Activated CD4-positive, alpha-beta memory T cell treated with anti-CD3 and anti-CD28 coated beads, Interleukin-2, amount 10 ng/mL, durations not matched to agents 7 days and 5 days (primary cell): Measurements from ENCODE around the gene FTMT. TPM values are rescaled to one million over a fixed set of nuclear protein-coding genes. Genes with fewer than 3 reads are reported as not detected.

Experiments used
- CTCF ChIA-PET: fragments of 350-600 bp; sonication (Branson Sonifier 250); formaldehyde crosslinking; loops from one replicate; lab custom pipeline; 2021; ENCODE audit warnings: antibody characterized with exemption, inconsistent platforms; lab: Charles Lee
- POLR2A ChIA-PET: fragments of 350-600 bp; sonication (Branson Sonifier 250); formaldehyde crosslinking; loops from one replicate; lab custom pipeline; 2021; ENCODE audit warnings: antibody characterized with exemption; lab: Charles Lee
- DNase-seq: peaks from one replicate; pipeline ENCODE4 v3.0.0-alpha.2; 2020
- H3K27ac Mint-ChIP-seq: one replicate; pipeline ENCODE4 v1.8.0; 2021; ENCODE audit warnings: mild to moderate bottlenecking, mixed read lengths
- H3K27me3 Mint-ChIP-seq: one replicate; pipeline ENCODE4 v1.8.0; 2021; ENCODE audit warnings: mixed read lengths
- H3K36me3 Mint-ChIP-seq: one replicate; pipeline ENCODE4 v1.8.0; 2021; ENCODE audit warnings: low read depth, mixed read lengths
- H3K4me1 Mint-ChIP-seq: one replicate; pipeline ENCODE4 v1.8.0; 2021; ENCODE audit warnings: mixed read lengths
- H3K4me3 Mint-ChIP-seq: one replicate; pipeline ENCODE4 v1.8.0; 2021; ENCODE audit warnings: mild to moderate bottlenecking, mixed read lengths
- H3K9me3 Mint-ChIP-seq: one replicate; pipeline ENCODE4 v1.8.0; 2021; ENCODE audit warnings: mixed read lengths
- total RNA-seq, 2 experiments: library from RNA; stranded (reverse); gene quantifications; one replicate each; pipeline ENCODE4 v1.2.3, GENCODE V29; 2021

FTMT gene
- total RNA-seq, 2 experiments from 2014 or later = not detected

DNA sequence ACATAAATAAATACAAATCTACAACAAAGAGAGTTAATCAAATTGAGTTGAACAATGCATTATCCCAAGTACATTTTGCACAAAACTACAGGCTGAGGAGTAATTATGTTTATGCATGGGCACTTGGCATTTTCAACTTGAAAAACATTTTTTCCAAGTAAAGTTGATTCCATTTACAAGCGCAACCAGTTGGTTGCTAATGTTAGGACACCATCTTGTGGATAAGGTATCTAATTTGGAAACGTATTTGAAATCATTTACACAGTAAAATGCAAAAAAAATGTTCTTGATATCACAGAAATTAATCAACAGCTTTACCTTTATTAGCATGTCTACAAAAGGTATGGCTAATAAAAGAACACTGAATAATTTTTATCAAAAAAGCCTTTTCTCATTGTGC is 18.8 kb downstream of the FTMT start:
- H3K27me3 Mint-ChIP-seq = no peaks in the 10 kb centered on the region
- H3K36me3 Mint-ChIP-seq = no peaks in the 10 kb centered on the region

DNA sequence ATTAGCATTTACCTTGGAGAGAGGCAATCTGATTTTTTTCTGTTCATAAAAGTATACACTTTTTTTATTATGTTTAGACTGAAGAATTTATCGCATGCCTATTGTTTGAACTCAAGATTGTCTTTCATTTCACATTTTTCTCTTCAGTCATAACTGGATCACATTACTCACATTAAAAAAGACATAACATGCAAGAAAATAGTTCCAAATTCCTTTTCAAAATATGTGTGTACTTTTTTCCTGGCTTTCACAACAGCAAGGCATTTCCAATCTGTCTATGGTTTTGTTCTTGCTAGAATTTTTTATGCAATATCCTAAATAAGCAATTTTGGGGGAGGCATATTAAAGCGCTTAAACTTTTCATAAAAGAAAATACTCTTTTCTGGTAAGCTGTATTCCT is 21.2 kb downstream of the FTMT start:
- CTCF ChIA-PET = no interaction called here
- no peak overlapping the region for H3K27ac Mint-ChIP-seq

More for the DNA sequence above, 18.8 kb downstream of the FTMT start:
- CTCF ChIA-PET = no interaction called here
- H3K27ac Mint-ChIP-seq = no peak overlapping the region
- DNase-seq = no peak
- H3K4me3 Mint-ChIP-seq = no peak overlapping the region
- no peaks in the 10 kb centered on the region for H3K4me1 Mint-ChIP-seq
- POLR2A ChIA-PET = no interaction called here
- no peaks in the 10 kb centered on the region for H3K9me3 Mint-ChIP-seq

DNA sequence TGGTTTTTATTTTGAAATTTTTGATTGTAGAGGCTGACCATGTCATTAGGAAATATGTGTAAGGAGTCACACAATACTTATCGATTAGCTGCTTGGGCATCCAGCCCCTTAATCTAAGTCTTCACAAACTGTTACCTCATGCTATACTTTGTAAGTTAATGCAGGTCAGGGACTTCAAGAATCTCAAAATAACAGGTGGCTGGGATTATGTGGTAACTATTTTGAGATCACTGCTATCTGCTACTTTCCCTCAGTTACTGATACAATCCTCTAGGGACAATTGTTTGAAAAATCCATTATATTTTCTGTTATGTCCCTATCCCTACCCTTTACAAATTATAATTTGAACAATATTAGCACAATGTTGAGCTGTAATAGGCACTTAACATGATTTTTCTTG is 21.7 kb downstream of the FTMT start:
- Mint-ChIP-seq H3K4me3 (no peak overlapping the region), H3K4me1 (no peaks in the 10 kb centered on the region), H3K27ac (no peak overlapping the region), H3K9me3 (no peaks in the 10 kb centered on the region), H3K36me3 (no peaks in the 10 kb centered on the region), H3K27me3 (no peaks in the 10 kb centered on the region)
- DNase-seq = no peak
- ChIA-PET CTCF (no interaction called here), POLR2A (no interaction called here)

More for the DNA sequence above, 21.2 kb downstream of the FTMT start:
- H3K9me3 Mint-ChIP-seq = no peaks in the 10 kb centered on the region
- no peak for DNase-seq
- POLR2A ChIA-PET = no interaction called here
- H3K36me3 Mint-ChIP-seq = no peaks in the 10 kb centered on the region
- no peaks in the 10 kb centered on the region for H3K27me3 Mint-ChIP-seq
- H3K4me1 Mint-ChIP-seq = no peaks in the 10 kb centered on the region
- H3K4me3 Mint-ChIP-seq = no peak overlapping the region

DNA sequence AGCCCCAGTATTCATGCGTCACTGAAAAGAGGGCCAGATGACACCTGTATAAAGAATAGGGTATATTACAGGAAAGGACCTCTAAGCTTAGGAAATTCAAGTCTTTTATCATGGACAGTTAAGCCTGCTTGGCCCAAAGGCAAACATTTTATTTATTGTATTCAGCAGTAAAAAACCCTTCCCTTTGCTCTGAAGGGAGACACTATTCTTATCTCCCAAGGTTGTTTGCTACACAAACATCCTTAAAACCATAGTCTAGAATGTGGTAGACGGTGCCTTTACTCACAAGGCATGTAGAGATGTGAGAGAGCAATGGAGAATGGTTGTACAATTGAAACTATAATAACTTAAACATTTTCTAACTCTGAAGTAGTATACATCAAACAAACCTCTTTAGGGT is 33.9 kb downstream of the FTMT start:
- no peaks in the 10 kb centered on the region for H3K36me3 Mint-ChIP-seq
- ChIA-PET CTCF (no interaction called here), POLR2A (no interaction called here)
- H3K9me3 Mint-ChIP-seq = no peaks in the 10 kb centered on the region
- H3K27ac Mint-ChIP-seq = no peak overlapping the region
- DNase-seq = no peak
- no peaks in the 10 kb centered on the region for H3K27me3 Mint-ChIP-seq
- no peak overlapping the region for H3K4me3 Mint-ChIP-seq
- no peaks in the 10 kb centered on the region for H3K4me1 Mint-ChIP-seq

DNA sequence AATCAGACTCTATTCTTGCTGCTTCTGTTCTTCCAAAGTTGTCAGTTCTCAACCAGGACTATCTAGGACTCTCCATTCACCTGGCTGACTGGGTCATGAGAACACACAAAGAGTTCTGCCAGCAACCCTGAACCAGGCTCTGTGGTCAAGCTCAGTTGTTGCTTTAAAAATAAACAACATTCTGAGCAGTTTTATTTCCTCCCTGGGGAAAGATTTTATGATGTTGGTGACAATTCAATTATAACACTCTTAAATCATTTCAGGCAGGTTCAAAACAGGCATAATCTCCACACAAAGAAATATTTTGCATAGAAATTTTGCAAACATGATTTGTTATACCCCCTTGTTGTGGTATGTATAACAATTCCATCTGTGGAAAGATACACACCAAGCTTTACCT is 36.0 kb downstream of the FTMT start:
- CTCF ChIA-PET = no interaction called here
- H3K9me3 Mint-ChIP-seq = no peaks in the 10 kb centered on the region
- no peak overlapping the region for H3K4me3 Mint-ChIP-seq

DNA sequence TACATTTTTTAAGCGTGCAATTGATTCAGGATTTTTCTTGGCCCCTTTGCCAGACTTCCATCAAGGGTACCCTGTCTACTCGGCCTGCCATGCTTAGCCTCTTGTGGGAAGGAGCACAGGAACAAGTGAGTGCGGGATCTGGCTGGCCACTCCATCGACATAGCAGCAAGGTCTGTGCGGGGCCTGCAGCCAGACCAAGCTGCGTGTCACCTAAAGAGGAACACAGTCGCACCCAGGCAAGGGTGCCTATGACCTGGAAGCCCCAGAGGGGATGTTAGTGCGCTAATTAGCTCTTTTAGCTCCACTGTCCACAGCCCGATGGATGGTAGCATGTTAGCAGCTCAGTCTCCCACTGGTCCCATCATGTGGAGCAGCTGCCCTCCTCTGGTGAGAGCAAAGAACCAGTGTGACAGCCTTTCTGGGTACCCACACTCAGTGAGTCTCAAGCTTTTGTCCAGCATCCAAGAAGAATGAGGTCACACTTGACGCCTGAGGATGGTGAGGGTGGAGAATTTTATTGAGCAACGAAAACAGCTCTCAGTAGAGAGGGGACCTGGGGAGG is 38.7 kb downstream of the FTMT start:
- H3K27ac Mint-ChIP-seq = no peak overlapping the region
- ChIA-PET CTCF (no interaction called here), POLR2A (no interaction called here)
- no peaks in the 10 kb centered on the region for H3K36me3 Mint-ChIP-seq
- H3K4me1 Mint-ChIP-seq = no peaks in the 10 kb centered on the region
- no peaks in the 10 kb centered on the region for H3K27me3 Mint-ChIP-seq
- no peak for DNase-seq
- no peak overlapping the region for H3K4me3 Mint-ChIP-seq
- H3K9me3 Mint-ChIP-seq = no peaks in the 10 kb centered on the region

More for the DNA sequence above, 36.0 kb downstream of the FTMT start:
- Mint-ChIP-seq H3K27ac (no peak overlapping the region), H3K27me3 (no peaks in the 10 kb centered on the region), H3K4me1 (no peaks in the 10 kb centered on the region), H3K36me3 (no peaks in the 10 kb centered on the region)
- DNase-seq = no peak
- POLR2A ChIA-PET = no interaction called here

DNA sequence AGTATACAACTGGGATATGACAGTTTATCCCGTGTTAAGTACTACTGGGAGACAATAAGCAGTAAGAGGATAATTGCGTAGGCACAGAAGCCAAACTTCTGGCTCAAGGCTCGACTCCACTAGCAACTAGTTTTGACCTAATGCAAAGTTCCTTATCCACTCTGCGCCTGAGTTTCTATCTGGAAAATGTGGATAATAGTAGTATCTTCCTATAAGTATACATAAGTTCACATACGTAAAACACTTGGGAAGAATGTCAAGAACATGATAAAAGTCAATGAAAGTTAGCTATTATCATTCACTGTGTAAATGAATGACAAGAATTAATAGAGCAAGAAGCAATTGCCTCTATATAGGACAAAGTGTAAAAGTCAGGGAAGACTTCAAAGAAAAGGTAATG is 45.7 kb downstream of the FTMT start:
- Mint-ChIP-seq H3K27me3 (no peaks in the 10 kb centered on the region), H3K4me1 (no peaks in the 10 kb centered on the region), H3K36me3 (no peaks in the 10 kb centered on the region), H3K27ac (no peak overlapping the region), H3K9me3 (no peaks in the 10 kb centered on the region), H3K4me3 (no peak overlapping the region)
- ChIA-PET CTCF (no interaction called here), POLR2A (no interaction called here)
- DNase-seq = no peak

DNA sequence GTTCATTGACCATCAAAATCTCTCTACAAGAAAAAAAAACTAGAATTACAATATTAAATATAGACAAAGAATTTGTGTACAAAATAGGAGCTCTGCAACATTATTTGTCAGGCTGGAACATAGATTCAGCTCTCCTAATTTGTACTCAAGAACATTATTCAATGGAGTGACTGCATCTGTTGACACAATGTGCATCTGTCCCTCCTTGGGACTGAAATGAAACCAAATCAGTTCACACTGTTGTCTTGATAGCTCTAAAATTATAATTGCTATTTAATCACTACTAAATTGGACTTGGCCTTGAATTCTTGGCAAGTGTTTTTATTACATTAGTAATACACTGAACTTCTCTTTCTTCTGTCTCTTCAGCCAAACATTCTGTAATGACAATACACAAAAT is 47.7 kb downstream of the FTMT start:
- H3K27ac Mint-ChIP-seq = no peak overlapping the region
- H3K9me3 Mint-ChIP-seq = no peaks in the 10 kb centered on the region
- CTCF ChIA-PET = no interaction called here
- DNase-seq = no peak
- POLR2A ChIA-PET = no interaction called here
- H3K36me3 Mint-ChIP-seq = no peaks in the 10 kb centered on the region
- no peaks in the 10 kb centered on the region for H3K27me3 Mint-ChIP-seq
- no peaks in the 10 kb centered on the region for H3K4me1 Mint-ChIP-seq
- H3K4me3 Mint-ChIP-seq = no peak overlapping the region

Other genes starting within 250 kb of the FTMT start
- 1 to 10 TPM; 7.2 to 7.5 TPM for gene SRFBP1, start 110.1 kb downstream of the FTMT start, total RNA-seq
- under 1 TPM in 1 of 2 experiments, not detected in 1; 0.10 TPM for gene LOX, start 226.4 kb downstream of the FTMT start, total RNA-seq